ENCODE results near the gene CAMKK1. TPM values are rescaled to one million over a fixed set of nuclear protein-coding genes. Genes with fewer than 3 reads are reported as not detected.
A peak's percentile ranks its signal among the peaks of the same experiment; 100 is the strongest.

Gene CAMKK1
- total and polyA plus RNA-seq, 9 of the 15 experiments (the other 6 are each of a cell fraction or from before 2014, with no cell fraction given), result 0.34 to 7.5 (median 4.9) TPM

- POLR2A ChIA-PET, result interaction anchor here (0.6 to 1.3 kb wide), 5 partner anchors 8 to 46 kb away, joined by 3 to 4 read pairs (median 3); no protein-coding TSS in a partner anchor
- Histone ChIP-seq H3K9me3 (replicated peaks; ENCODE audit: control insufficient read depth, insufficient read depth, low read depth, low read length) (no peaks in the 10 kb centered on the region), H3K4me1 (replicated peaks in 1 of 2; ENCODE audit: control insufficient read depth in 2 of 2, insufficient read depth in 2 of 2, low read length in 2 of 2) (peaks cover 37 to 57% of the 10 kb centered on the region in 2 experiments), H2AFZ (ENCODE audit: low read depth, low read length) (peak within 1 kb of the TSS; percentile 74), H3K27me3 (ENCODE audit: control insufficient read depth in 2 of 2, insufficient read depth in 2 of 2, low read length in 2 of 2) (no peaks in the 10 kb centered on the region), H3K36me3 (ENCODE audit: control insufficient read depth, insufficient read depth, low read length) (peaks cover 7% of the 10 kb centered on the region; the same call in 1 of the 3 replicates), H3K4me3 (peak within 1 kb of the TSS; percentile 55), H3K9me1 (ENCODE audit: control insufficient read depth, insufficient read depth, low read length) (peaks cover 6% of the 10 kb centered on the region), H3K79me2 (ENCODE audit: control insufficient read depth, insufficient read depth, low read length) (peaks cover 42% of the 10 kb centered on the region), H3K27ac (ENCODE audit: extremely low read depth, low read depth, low read length) (peak within 1 kb of the TSS; percentile 81), H3K9ac (ENCODE audit: insufficient read depth in 1 of 2, low read depth in 2 of 2, low read length in 2 of 2) (peak within 1 kb of the TSS; percentile 74 to 90), H4K20me1 (replicated peaks; ENCODE audit: control insufficient read depth, insufficient read depth, low read length) (0 out of 2 replicates have a peak, but pooled peaks cover 9% of the 10 kb centered on the region), H3K4me2 (ENCODE audit: insufficient read depth, low read length) (peak within 1 kb of the TSS; percentile 81)
- DNase-seq (ENCODE audit: extremely low read depth in 1 of 4, low spot score in 3 of 4) (peak; percentile 63 to 83 (median 74)), ATAC-seq (peak; percentile 68), FAIRE-seq (peak; percentile 88)
- in situ Hi-C loops (cut with MboI), result loop anchor here (10.0 kb wide), 1 partner anchor 89 kb away; no protein-coding TSS in a partner anchor
- CTCF ChIA-PET (ENCODE audit: low intra/inter-chr PET ratio), result no interaction called here
- TSS peak; percentile 57 for BruUV-seq (replicated peaks)
- intact Hi-C loops (cut with micrococcal nuclease), result loop anchor here (2.0 kb wide), 2 partner anchors 47 to 89 kb away; no protein-coding TSS in a partner anchor
- 14% methylated on average over 12 of the region's 28 CpGs for WGBS (ENCODE audit: insufficient coverage, low coverage, missing lambda C conversion rate)
- TF ChIP-seq JUND (IDR thresholded peaks at IDR 0.05; ENCODE audit: borderline replicate concordance, low read depth, low read length) (no peak), JUND (tag; IDR thresholded peaks at IDR 0.05; ENCODE audit: borderline replicate concordance, low read depth, low read length) (no peak; the same call in 2 of the 3 replicates), BHLHE40 (IDR thresholded peaks at IDR 0.05; ENCODE audit: low read length) (no peak), ZC3H8 (IDR thresholded peaks at IDR 0.05) (no peak), ETV6 (IDR thresholded peaks at IDR 0.05; ENCODE audit: borderline replicate concordance in 1 of 2, low read depth in 2 of 2, low read length in 1 of 2) (peak in 1 of 2 experiments; percentile 57; a peak in 1 of 4 replicates), ETV6 (CRISPR knock-in tag; IDR thresholded peaks at IDR 0.05; ENCODE audit: borderline replicate concordance) (no peak), ZFX (CRISPR knock-in tag; IDR thresholded peaks at IDR 0.05) (peak; percentile 51), GABPB1 (CRISPR knock-in tag; IDR thresholded peaks at IDR 0.05) (no peak; the same call in 1 of the 2 replicates), TAF1 (IDR thresholded peaks at IDR 0.05; ENCODE audit: control insufficient read depth, extremely low read depth, insufficient read depth, low read length, severe bottlenecking) (no peak), FIP1L1 (IDR thresholded peaks at IDR 0.05; ENCODE audit: low read depth, low read length, poor library complexity, severe bottlenecking) (no peak), RCOR1 (IDR thresholded peaks at IDR 0.05; ENCODE audit: borderline replicate concordance in 1 of 2, low read depth in 2 of 2, low read length in 2 of 2) (0 out of 4 replicates have a peak, but pooled peaks of 1 of the 2 experiments have one; percentile 6), SUPT5H (IDR thresholded peaks at IDR 0.05) (peak; percentile 61)
- TF ChIP-seq, protein P1, sequence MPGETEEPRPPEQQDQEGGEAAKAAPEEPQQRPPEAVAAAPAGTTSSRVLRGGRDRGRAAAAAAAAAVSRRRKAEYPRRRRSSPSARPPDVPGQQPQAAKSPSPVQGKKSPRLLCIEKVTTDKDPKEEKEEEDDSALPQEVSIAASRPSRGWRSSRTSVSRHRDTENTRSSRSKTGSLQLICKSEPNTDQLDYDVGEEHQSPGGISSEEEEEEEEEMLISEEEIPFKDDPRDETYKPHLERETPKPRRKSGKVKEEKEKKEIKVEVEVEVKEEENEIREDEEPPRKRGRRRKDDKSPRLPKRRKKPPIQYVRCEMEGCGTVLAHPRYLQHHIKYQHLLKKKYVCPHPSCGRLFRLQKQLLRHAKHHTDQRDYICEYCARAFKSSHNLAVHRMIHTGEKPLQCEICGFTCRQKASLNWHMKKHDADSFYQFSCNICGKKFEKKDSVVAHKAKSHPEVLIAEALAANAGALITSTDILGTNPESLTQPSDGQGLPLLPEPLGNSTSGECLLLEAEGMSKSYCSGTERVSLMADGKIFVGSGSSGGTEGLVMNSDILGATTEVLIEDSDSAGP (CRISPR knock-in tag; IDR thresholded peaks at IDR 0.05), result no peak
- TF ChIP-seq, protein P2, sequence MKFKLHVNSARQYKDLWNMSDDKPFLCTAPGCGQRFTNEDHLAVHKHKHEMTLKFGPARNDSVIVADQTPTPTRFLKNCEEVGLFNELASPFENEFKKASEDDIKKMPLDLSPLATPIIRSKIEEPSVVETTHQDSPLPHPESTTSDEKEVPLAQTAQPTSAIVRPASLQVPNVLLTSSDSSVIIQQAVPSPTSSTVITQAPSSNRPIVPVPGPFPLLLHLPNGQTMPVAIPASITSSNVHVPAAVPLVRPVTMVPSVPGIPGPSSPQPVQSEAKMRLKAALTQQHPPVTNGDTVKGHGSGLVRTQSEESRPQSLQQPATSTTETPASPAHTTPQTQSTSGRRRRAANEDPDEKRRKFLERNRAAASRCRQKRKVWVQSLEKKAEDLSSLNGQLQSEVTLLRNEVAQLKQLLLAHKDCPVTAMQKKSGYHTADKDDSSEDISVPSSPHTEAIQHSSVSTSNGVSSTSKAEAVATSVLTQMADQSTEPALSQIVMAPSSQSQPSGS (CRISPR knock-in tag; IDR thresholded peaks at IDR 0.05), result no peak
These were observed 23.3 kb upstream of the CAMKK1 start, which contains the start of gene P2RX1 for GRCh38 chr17:3915995-3916696. P2RX1 (minus strand) TSS chr17:3916465; CDS start chr17:3916225, 240 bp downstream.
